Fibroblast of lung (primary cell): ENCODE data around the gene ADAMTS9.

ENCODE experiments used
- EZH2 ChIP-seq: IDR thresholded peaks from 2 replicates; pipeline ENCODE4 v1.5.1; 2012; ENCODE audit warnings: low read length, control low read depth, mild to moderate bottlenecking; ENCODE audit errors: missing control alignments
- TF ChIP-seq, protein P1 (sequence below), 2 donors: IDR thresholded peaks in 1 of 2; conservative IDR thresholded peaks in 1 of 2; 1 replicate in 1 of 2; 2 replicates in 1 of 2; pipeline ENCODE4 v1.5.1; 2011 to 2012; ENCODE audit warnings: low read length in 2 of 2, control low read depth in 1 of 2, inconsistent platforms in 1 of 2, low read depth in 1 of 2, mild to moderate bottlenecking in 1 of 2

DNA sequence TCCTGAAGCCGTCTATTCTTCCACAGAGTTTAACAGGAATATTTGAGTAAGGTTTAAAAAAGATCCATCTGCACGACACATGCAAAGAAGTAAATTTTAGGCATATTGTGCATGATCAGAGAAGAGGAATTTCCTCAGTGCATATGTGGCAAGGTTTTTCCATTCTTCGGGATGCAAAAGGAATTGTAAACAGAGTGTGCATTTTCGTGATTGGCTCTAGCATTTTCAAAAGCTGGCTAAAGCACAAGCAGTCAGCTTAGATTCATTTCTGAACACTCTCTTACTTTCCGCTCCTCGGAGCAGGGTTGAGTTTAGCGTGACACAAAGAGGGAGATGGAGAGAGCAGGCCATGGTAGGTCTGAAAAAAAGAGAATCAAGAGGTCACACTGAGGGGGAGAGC lies 128.2 kb downstream of the ADAMTS9 start:
- TF ChIP-seq, protein P1, sequence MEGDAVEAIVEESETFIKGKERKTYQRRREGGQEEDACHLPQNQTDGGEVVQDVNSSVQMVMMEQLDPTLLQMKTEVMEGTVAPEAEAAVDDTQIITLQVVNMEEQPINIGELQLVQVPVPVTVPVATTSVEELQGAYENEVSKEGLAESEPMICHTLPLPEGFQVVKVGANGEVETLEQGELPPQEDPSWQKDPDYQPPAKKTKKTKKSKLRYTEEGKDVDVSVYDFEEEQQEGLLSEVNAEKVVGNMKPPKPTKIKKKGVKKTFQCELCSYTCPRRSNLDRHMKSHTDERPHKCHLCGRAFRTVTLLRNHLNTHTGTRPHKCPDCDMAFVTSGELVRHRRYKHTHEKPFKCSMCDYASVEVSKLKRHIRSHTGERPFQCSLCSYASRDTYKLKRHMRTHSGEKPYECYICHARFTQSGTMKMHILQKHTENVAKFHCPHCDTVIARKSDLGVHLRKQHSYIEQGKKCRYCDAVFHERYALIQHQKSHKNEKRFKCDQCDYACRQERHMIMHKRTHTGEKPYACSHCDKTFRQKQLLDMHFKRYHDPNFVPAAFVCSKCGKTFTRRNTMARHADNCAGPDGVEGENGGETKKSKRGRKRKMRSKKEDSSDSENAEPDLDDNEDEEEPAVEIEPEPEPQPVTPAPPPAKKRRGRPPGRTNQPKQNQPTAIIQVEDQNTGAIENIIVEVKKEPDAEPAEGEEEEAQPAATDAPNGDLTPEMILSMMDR (conservative IDR thresholded peaks at IDR 0.05 in 1 of 2, IDR thresholded peaks at IDR 0.05 in 1 of 2; ENCODE audit: low read depth in 1 of 2, low read length in 2 of 2) = no peak
- no peak for TF ChIP-seq EZH2
